Gastroesophageal sphincter (tissue), 4 donors: ENCODE data around the gene C5orf15. TPM values are rescaled to one million over a fixed set of nuclear protein-coding genes. Genes with fewer than 3 reads are reported as not detected.

Experiments used
- ATAC-seq: fragments of 150-250 bp; one replicate; pipeline ENCODE4 v1.9.1; 2016; ENCODE audit warnings: mild to moderate bottlenecking, moderate library complexity
- H3K27ac ChIP-seq, 4 donors: fragments of 200-600 bp; sonication (generic) in 3 of 4; 1 replicate in 3 of 4; 2 replicates in 1 of 4; pipeline ENCODE4 v1.5.1; 2016 to 2019
- H3K27me3 ChIP-seq: fragments of 200-600 bp; sonication (generic); one replicate; pipeline ENCODE4 v1.5.1; 2019
- H3K36me3 ChIP-seq, 2 donors: fragments of 200-600 bp; sonication (generic); one replicate each; pipeline ENCODE4 v1.5.1; 2019; ENCODE audit warnings: control low read depth in 1 of 2
- H3K4me1 ChIP-seq, 3 donors: fragments of 200-600 bp; sonication (generic); 1 replicate in 2 of 3; 2 replicates in 1 of 3; pipeline ENCODE4 v1.5.1; 2016 to 2019; ENCODE audit warnings: control low read depth in 2 of 3
- H3K4me3 ChIP-seq, 2 donors: fragments of 200-600 bp; sonication (generic); one replicate each; pipeline ENCODE4 v1.5.1; 2019; ENCODE audit warnings: mild to moderate bottlenecking in 1 of 2, moderate library complexity in 1 of 2
- H3K9me3 ChIP-seq, 3 donors: fragments of 200-600 bp; sonication (generic); one replicate each; pipeline ENCODE4 v1.5.1; 2017 to 2019; ENCODE audit warnings: control low read depth in 2 of 3
- EP300 ChIP-seq: sonication (generic); formaldehyde crosslinking; IDR thresholded peaks from one replicate; pipeline ENCODE4 v1.6.1; 2017; ENCODE audit warnings: antibody characterized with exemption, mild to moderate bottlenecking
- POLR2A ChIP-seq, 2 donors: fragments of 450-650 bp; IDR thresholded peaks; one replicate each; pipeline ENCODE4 v1.6.1; 2017; ENCODE audit warnings: antibody characterized with exemption in 2 of 2, mild to moderate bottlenecking in 2 of 2, moderate library complexity in 1 of 2
- POLR2AphosphoS5 ChIP-seq: sonication (generic); formaldehyde crosslinking; IDR thresholded peaks from one replicate; pipeline ENCODE4 v1.6.1; 2017; ENCODE audit warnings: antibody characterized with exemption
- WGBS, 2 donors: methylation state at CpG; one replicate each; pipeline ENCODE4 v1.1.5; 2018; ENCODE audit warnings: low coverage in 1 of 2; 5-methylcytosine and 5-hydroxymethylcytosine counted together
- total RNA-seq, 4 donors: library from RNA; depleted of rRNA; stranded (reverse); fragments of >200 nt; gene quantifications; one replicate each; pipeline ENCODE4 v1.1.0, GENCODE V29; 2016
- TF ChIP-seq, protein P1 (sequence below), 4 experiments: fragments of 200-600 bp in 2 of 4; fragments of 450-650 bp in 2 of 4; sonication (generic) in 1 of 4; IDR thresholded peaks; one replicate each; pipeline ENCODE4 v1.5.1; 2017 to 2019; ENCODE audit warnings: antibody characterized with exemption in 4 of 4, mild to moderate bottlenecking in 2 of 4, moderate library complexity in 2 of 4

Gene C5orf15
- total RNA-seq, 4 donors from 2014 or later, result 22.2 to 38.0 (median 23.2) TPM

DNA sequence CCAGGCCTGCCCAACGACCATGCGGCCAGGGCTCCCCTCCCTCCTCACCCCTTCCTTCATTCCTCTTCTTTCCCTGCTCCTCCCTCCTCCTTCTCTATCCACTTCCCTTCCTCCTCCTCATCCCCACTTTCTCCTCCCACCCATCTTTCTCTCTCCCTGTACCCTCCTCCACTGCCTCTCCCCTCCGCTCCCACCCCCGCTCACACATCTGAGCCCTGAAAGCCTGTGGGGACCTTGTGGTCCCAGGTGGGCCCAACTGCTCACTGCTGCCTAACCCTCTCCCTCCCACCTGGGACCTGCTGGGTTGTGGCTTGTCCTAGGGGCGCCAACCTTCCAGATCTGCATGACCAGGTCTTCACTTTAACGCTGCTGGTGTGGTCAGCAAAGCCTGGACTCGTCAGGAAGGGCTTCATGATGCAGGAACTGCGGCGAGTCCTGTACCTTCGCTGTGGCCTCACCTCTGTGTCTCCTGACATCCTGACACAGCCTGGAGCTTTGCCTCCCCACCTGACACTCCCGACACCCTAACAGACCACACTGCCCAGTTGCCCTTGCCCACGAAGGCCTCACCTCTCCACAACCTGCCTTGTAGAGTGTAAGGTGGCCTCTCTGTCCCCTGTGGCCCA lies 34.6 kb downstream of the C5orf15 start:
- Histone ChIP-seq H3K4me1 (peaks cover 0 to 7% (median 0%) of the 10 kb centered on the region in 3 donors), H3K9me3 (no peaks in the 10 kb centered on the region), H3K27me3 (no peaks in the 10 kb centered on the region), H3K4me3 (no peak overlapping the region), H3K36me3 (no peaks in the 10 kb centered on the region), H3K27ac (no peak overlapping the region)
- 82% methylated on average over 7 of the region's 12 CpGs; no CpG with 5 or more reads in 1 of the 2 donors for WGBS, 2 donors
- TF ChIP-seq EP300, result no peak
- TF ChIP-seq, protein P1, sequence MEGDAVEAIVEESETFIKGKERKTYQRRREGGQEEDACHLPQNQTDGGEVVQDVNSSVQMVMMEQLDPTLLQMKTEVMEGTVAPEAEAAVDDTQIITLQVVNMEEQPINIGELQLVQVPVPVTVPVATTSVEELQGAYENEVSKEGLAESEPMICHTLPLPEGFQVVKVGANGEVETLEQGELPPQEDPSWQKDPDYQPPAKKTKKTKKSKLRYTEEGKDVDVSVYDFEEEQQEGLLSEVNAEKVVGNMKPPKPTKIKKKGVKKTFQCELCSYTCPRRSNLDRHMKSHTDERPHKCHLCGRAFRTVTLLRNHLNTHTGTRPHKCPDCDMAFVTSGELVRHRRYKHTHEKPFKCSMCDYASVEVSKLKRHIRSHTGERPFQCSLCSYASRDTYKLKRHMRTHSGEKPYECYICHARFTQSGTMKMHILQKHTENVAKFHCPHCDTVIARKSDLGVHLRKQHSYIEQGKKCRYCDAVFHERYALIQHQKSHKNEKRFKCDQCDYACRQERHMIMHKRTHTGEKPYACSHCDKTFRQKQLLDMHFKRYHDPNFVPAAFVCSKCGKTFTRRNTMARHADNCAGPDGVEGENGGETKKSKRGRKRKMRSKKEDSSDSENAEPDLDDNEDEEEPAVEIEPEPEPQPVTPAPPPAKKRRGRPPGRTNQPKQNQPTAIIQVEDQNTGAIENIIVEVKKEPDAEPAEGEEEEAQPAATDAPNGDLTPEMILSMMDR (IDR thresholded peaks at IDR 0.05), result no peak
- no peak for ATAC-seq

DNA sequence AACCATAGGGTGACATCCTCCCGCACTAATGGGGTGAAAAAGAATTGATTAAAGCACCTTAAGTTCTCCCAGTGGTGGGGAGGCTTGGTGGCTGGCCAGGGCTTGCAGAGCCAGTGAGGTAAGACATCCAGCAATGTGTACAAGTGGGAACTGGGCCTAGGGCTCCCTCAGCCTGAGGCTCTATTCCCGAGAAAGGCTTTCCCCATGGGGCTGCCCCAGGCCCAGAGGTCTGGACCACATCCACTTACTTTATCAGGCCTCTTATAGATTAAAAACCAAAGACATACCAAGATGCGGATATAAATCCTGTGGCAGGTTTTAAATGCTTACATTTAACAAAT lies 35.3 kb downstream of the C5orf15 start:
- 35 to 56% methylated on average over 2 to 3 of the region's 3 CpGs for WGBS, 2 donors
- no peak for TF ChIP-seq POLR2A (IDR thresholded peaks at IDR 0.05)
- no peak for TF ChIP-seq POLR2AphosphoS5
- no peak for TF ChIP-seq EP300
- TF ChIP-seq, protein P1 (IDR thresholded peaks at IDR 0.05), result no peak
- no peak for ATAC-seq
- Histone ChIP-seq H3K4me3 (no peak overlapping the region), H3K27ac (no peak overlapping the region), H3K36me3 (no peaks in the 10 kb centered on the region), H3K4me1 (peaks cover 0 to 7% (median 0%) of the 10 kb centered on the region in 3 donors), H3K27me3 (no peaks in the 10 kb centered on the region), H3K9me3 (no peaks in the 10 kb centered on the region)

DNA sequence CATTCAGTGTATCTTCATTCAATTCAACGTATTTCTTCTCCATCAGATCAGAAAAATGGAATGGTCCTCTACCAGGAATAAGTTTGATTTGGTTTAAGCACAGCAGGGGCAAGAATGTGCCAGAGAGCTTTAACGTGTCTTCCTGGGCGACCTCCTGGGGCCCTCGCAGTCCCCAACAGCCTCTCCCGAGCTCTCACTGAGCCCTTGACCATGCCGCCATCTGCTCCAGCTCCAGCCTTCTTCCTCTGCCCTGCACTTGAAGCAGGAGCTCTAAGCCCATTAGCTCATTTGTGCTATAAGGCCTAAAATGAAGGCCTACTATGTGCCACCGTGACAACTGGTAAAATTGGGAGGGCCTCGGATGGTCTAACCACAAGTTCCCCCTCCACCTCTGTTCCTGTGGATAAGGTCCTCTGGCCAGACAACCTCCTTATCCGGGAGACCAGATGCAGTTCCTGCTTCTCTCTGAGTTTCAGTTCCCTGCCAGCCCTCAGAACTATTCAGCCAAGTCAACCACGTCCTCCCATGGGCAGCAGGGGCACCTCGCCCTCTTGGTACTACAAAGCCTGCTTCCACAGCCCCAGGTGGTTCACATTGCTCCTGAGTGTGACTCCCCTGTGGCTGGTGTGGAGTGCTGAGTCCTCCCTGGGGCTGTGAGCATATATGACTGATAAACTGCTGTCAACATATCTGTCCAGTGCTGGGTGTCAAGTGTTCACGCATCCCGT lies 35.8 kb downstream of the C5orf15 start:
- no peak for TF ChIP-seq POLR2A (IDR thresholded peaks at IDR 0.05)
- no peak for TF ChIP-seq POLR2AphosphoS5
- TF ChIP-seq, protein P1 (IDR thresholded peaks at IDR 0.05), result no peak
- TF ChIP-seq EP300, result no peak
- Histone ChIP-seq H3K4me1 (peaks cover 0 to 7% (median 0%) of the 10 kb centered on the region in 3 donors), H3K36me3 (no peaks in the 10 kb centered on the region), H3K4me3 (no peak overlapping the region), H3K27ac (no peak overlapping the region), H3K27me3 (no peaks in the 10 kb centered on the region), H3K9me3 (no peaks in the 10 kb centered on the region)
- ATAC-seq, result no peak
- 76 to 87% methylated on average over 6 to 8 of the region's 13 CpGs for WGBS, 2 donors

DNA sequence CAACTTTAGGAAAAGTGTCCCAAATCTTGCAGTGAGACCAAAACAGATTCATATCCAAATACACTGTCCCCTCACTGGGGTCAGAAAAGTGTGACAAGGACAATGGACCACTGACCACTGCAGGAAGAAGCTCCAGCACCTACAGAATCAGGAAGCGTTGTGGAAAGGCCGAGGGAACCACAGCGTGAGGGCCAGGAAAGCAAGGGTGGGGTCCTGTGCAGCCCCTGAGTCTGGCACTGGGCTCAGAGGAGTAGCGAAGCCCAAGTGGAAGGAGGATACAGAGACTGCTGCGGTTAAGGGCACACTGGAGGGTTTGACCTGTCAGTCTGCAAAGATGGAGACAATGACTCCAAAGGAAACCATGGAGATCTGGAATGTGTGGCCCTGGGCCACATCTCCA lies 36.9 kb downstream of the C5orf15 start:
- H3K9me3 ChIP-seq, result no peaks in the 10 kb centered on the region
- no peak overlapping the region for H3K4me3 ChIP-seq
- WGBS, 2 donors, result 85 to 90% methylated on average over 5 of the region's 5 CpGs
- no peak for ATAC-seq
- H3K36me3 ChIP-seq, result no peaks in the 10 kb centered on the region
- peaks cover 0 to 7% (median 0%) of the 10 kb centered on the region in 3 donors for H3K4me1 ChIP-seq
- H3K27ac ChIP-seq, result no peak overlapping the region
- H3K27me3 ChIP-seq, result no peaks in the 10 kb centered on the region
- TF ChIP-seq POLR2AphosphoS5 (no peak), POLR2A (IDR thresholded peaks at IDR 0.05) (no peak), EP300 (no peak)

DNA sequence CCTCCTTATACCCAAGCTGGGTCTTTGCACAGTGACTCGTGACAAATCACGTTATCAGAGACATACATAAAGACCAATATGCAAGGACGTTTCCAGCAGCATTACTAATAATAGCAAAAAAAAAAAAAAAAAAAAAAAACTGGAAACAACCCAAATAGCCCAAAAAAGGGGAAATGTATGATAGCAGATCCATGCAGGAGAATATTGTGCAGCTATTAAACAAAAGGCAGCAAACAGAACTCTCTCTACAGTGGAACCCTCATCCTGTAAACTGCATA lies 37.7 kb downstream of the C5orf15 start:
- H3K4me1 ChIP-seq, result peaks cover 0 to 7% (median 0%) of the 10 kb centered on the region in 3 donors
- H3K27me3 ChIP-seq, result no peaks in the 10 kb centered on the region
- H3K27ac ChIP-seq, result no peak overlapping the region
- no peaks in the 10 kb centered on the region for H3K36me3 ChIP-seq
- TF ChIP-seq, protein P1 (IDR thresholded peaks at IDR 0.05), result no peak
- TF ChIP-seq EP300 (no peak), POLR2AphosphoS5 (no peak), POLR2A (IDR thresholded peaks at IDR 0.05) (no peak)
- no peak overlapping the region for H3K4me3 ChIP-seq
- WGBS, 2 donors, result 0% methylated on average over 1 of the region's 3 CpGs; no CpG with 5 or more reads in 1 of the 2 donors
- no peaks in the 10 kb centered on the region for H3K9me3 ChIP-seq
- no peak for ATAC-seq
